Measurements from ENCODE around the gene RBM20. TPM values are rescaled to one million over a fixed set of nuclear protein-coding genes. Genes with fewer than 3 reads are reported as not detected.
A peak's percentile ranks its signal among the peaks of the same experiment; 100 is the strongest.

RBM20 gene
- total and polyA plus RNA-seq, 2 experiments from 2014 or later = 3.7 to 4.0 TPM

GRCh38 chr10:110845192-110845755 lies 201.1 kb downstream of the RBM20 start:
- Histone ChIP-seq H3K9me3 (ENCODE audit: low read depth) (no peaks in the 10 kb centered on the region), H3K9me2 (replicated peaks; ENCODE audit: insufficient read depth) (no peaks in the 10 kb centered on the region), H3K4me3 (no peak overlapping the region), H2AFZ (no peak overlapping the region), H3K27me3 (no peaks in the 10 kb centered on the region), H3K27ac (peak overlapping the region; percentile 84), H3K4me1 (ENCODE audit: insufficient read depth) (peaks cover 57% of the 10 kb centered on the region), H4K20me1 (ENCODE audit: insufficient read depth, poor library complexity, severe bottlenecking) (no peaks in the 10 kb centered on the region), H3K4me2 (peak overlapping the region; percentile 36), H3K79me2 (no peaks in the 10 kb centered on the region), H3K36me3 (replicated peaks; ENCODE audit: insufficient read depth, low read depth) (no peaks in the 10 kb centered on the region)
- TF ChIP-seq CTCF (IDR thresholded peaks at IDR 0.05; ENCODE audit: poor library complexity) = no peak
- TF ChIP-seq EZH2 (IDR thresholded peaks at IDR 0.05; ENCODE audit: borderline replicate concordance) = no peak
- TF ChIP-seq EZH2phosphoT487 (IDR thresholded peaks at IDR 0.05; ENCODE audit: low read depth, severe bottlenecking, unreplicated experiment) = no peak
- WGBS (ENCODE audit: low lambda C conversion rate, missing lambda C conversion rate) = 70% methylated on average over 2 of the region's 2 CpGs
- DNase-seq (ENCODE audit: low spot score) = no peak

GRCh38 chr10:110845756-110846620 lies 201.9 kb downstream of the RBM20 start:
- no peaks in the 10 kb centered on the region for H3K27me3 ChIP-seq
- H3K4me3 ChIP-seq = no peak overlapping the region
- H3K9me3 ChIP-seq (ENCODE audit: low read depth) = no peaks in the 10 kb centered on the region
- H3K36me3 ChIP-seq (replicated peaks; ENCODE audit: insufficient read depth, low read depth) = no peaks in the 10 kb centered on the region
- no peaks in the 10 kb centered on the region for H3K9me2 ChIP-seq (replicated peaks; ENCODE audit: insufficient read depth)
- peak; percentile 72 for DNase-seq (ENCODE audit: low spot score)
- no peaks in the 10 kb centered on the region for H4K20me1 ChIP-seq (ENCODE audit: insufficient read depth, poor library complexity, severe bottlenecking)
- H3K27ac ChIP-seq = peak overlapping the region; percentile 84
- 74% methylated on average over 3 of the region's 3 CpGs for WGBS (ENCODE audit: low lambda C conversion rate, missing lambda C conversion rate)
- peaks cover 56% of the 10 kb centered on the region for H3K4me1 ChIP-seq (ENCODE audit: insufficient read depth)
- H3K4me2 ChIP-seq = peak overlapping the region; percentile 37
- TF ChIP-seq CTCF (IDR thresholded peaks at IDR 0.05; ENCODE audit: poor library complexity) (no peak), EZH2phosphoT487 (IDR thresholded peaks at IDR 0.05; ENCODE audit: low read depth, severe bottlenecking, unreplicated experiment) (no peak), EZH2 (IDR thresholded peaks at IDR 0.05; ENCODE audit: borderline replicate concordance) (no peak)
- H2AFZ ChIP-seq = no peak overlapping the region
- H3K79me2 ChIP-seq = no peaks in the 10 kb centered on the region

- no peak overlapping the region for H3K4me3 ChIP-seq
- WGBS (ENCODE audit: low lambda C conversion rate, missing lambda C conversion rate) = 88% methylated on average over 6 of the region's 6 CpGs
Observed at GRCh38 chr10:110847374-110847773, 203.2 kb downstream of the RBM20 start.

More at GRCh38 chr10:110847374-110847773, 203.2 kb downstream of the RBM20 start:
- Histone ChIP-seq H3K9me3 (ENCODE audit: low read depth) (no peaks in the 10 kb centered on the region), H3K9me2 (replicated peaks; ENCODE audit: insufficient read depth) (no peaks in the 10 kb centered on the region), H4K20me1 (ENCODE audit: insufficient read depth, poor library complexity, severe bottlenecking) (no peaks in the 10 kb centered on the region), H2AFZ (no peak overlapping the region), H3K27ac (peak overlapping the region; percentile 84), H3K79me2 (no peaks in the 10 kb centered on the region), H3K36me3 (replicated peaks; ENCODE audit: insufficient read depth, low read depth) (no peaks in the 10 kb centered on the region), H3K4me2 (no peak overlapping the region), H3K4me1 (ENCODE audit: insufficient read depth) (peaks cover 63% of the 10 kb centered on the region), H3K27me3 (no peaks in the 10 kb centered on the region)
- DNase-seq (ENCODE audit: low spot score) = no peak
- TF ChIP-seq CTCF (IDR thresholded peaks at IDR 0.05; ENCODE audit: poor library complexity) = no peak

All from hepatocyte (in vitro differentiated cells).